HepG2 (cell line): ENCODE results near the gene ZNF605. TPM values are rescaled to one million over a fixed set of nuclear protein-coding genes. Genes with fewer than 3 reads are reported as not detected.

Experiments used
- DNMT3B ChIP-seq: conservative IDR thresholded peaks from 2 replicates; pipeline ENCODE4 v1.6.1; 2016; ENCODE audit warnings: missing biosample characterization, control low read depth
- ELF3 ChIP-seq: IDR thresholded peaks from 2 replicates; pipeline ENCODE4 v1.6.1; 2016; ENCODE audit warnings: missing genetic modification reagents, missing compliant biosample characterization
- ETV6 ChIP-seq: sonication (generic); formaldehyde crosslinking; conservative IDR thresholded peaks from 2 replicates; pipeline ENCODE4 v1.4.0; 2020; ENCODE audit warnings: missing genetic modification reagents
- HES4 ChIP-seq: sonication (generic); formaldehyde crosslinking; IDR thresholded peaks from 2 replicates; pipeline ENCODE4 v1.9.0; 2021; ENCODE audit warnings: mild to moderate bottlenecking, missing genetic modification reagents, borderline replicate concordance
- HOXD1 ChIP-seq: sonication (generic); formaldehyde crosslinking; IDR thresholded peaks from 2 replicates; pipeline ENCODE4 v1.5.0; 2020; ENCODE audit warnings: missing genetic modification reagents
- KLF12 ChIP-seq: sonication (generic); formaldehyde crosslinking; IDR thresholded peaks from 2 replicates; pipeline ENCODE4 v1.4.0; 2020; ENCODE audit warnings: missing genetic modification reagents, borderline replicate concordance
- PTBP1 ChIP-seq: fragments of 200-400 bp; formaldehyde crosslinking; IDR thresholded peaks from 2 replicates; pipeline ENCODE4 v1.6.1; 2018; ENCODE audit warnings: low read length, low read depth; ENCODE audit not compliant: poor library complexity, severe bottlenecking
- SMAD1 ChIP-seq: sonication (generic); formaldehyde crosslinking; IDR thresholded peaks from 2 replicates; pipeline ENCODE4 v1.4.0; 2020; ENCODE audit warnings: missing genetic modification reagents, low read depth, mild to moderate bottlenecking, borderline replicate concordance
- SUZ12 ChIP-seq: fragments of 150-350 bp; IDR thresholded peaks from 2 replicates; pipeline ENCODE4 v1.6.1; 2014; ENCODE audit warnings: low read depth, low read length
- ZFP1 ChIP-seq: IDR thresholded peaks from 2 replicates; pipeline ENCODE4 v1.6.1; 2016
- polyA plus RNA-seq, 8 experiments: library from polyadenylated mRNA; depleted of rRNA in 3 of 8; stranded (reverse) in 7 of 8; unstranded in 1 of 8; fragments of >200 nt; fragmentation: Illumina TruSeq in 4 of 8; extraction: Trizol in 4 of 8; gene quantifications; 2 replicates each; pipeline versions ENCODE4 v1.2.1 to v1.2.3, GENCODE V29; 2011 to 2016; ENCODE audit warnings: low read depth in 4 of 8, missing spikeins in 1 of 8, mixed read lengths in 1 of 8; ENCODE audit not compliant: insufficient read depth in 1 of 8
- total RNA-seq, 5 experiments: library from RNA; depleted of rRNA; stranded (reverse); fragments of >200 nt; fragmentation: Illumina TruSeq; extraction: Trizol; gene quantifications; 2 replicates each; pipeline ENCODE4 v1.2.3, GENCODE V29; 2016; ENCODE audit warnings: low read depth in 1 of 5
- TF ChIP-seq, protein P1 (sequence below): sonication (generic); formaldehyde crosslinking; IDR thresholded peaks from 2 replicates; pipeline ENCODE4 v1.5.0; 2020; ENCODE audit warnings: missing genetic modification reagents
- TF ChIP-seq, protein P2 (sequence below): IDR thresholded peaks from 2 replicates; pipeline ENCODE4 v1.6.1; 2016; ENCODE audit warnings: low read depth, borderline replicate concordance
- TF ChIP-seq, protein P3 (sequence below): IDR thresholded peaks from 2 replicates; pipeline ENCODE4 v1.6.1; 2016; ENCODE audit warnings: missing biosample characterization, missing genetic modification reagents, low read depth
- TF ChIP-seq, protein P4 (sequence below): sonication (generic); formaldehyde crosslinking; IDR thresholded peaks from 2 replicates; pipeline ENCODE4 v1.5.0; 2020; ENCODE audit warnings: mild to moderate bottlenecking, missing genetic modification reagents
- TF ChIP-seq, protein P5 (sequence below): sonication (generic); formaldehyde crosslinking; IDR thresholded peaks from 2 replicates; pipeline ENCODE4 v1.8.1; 2023; ENCODE audit warnings: mild to moderate bottlenecking, missing genetic modification reagents, borderline replicate concordance
- TF ChIP-seq, protein P6 (sequence below): sonication (generic); formaldehyde crosslinking; IDR thresholded peaks from 2 replicates; pipeline ENCODE4 v1.4.0; 2020; ENCODE audit warnings: missing genetic modification reagents

The ZNF605 gene
- total and polyA plus RNA-seq, 2 of the 13 experiments (the other 11 are each of a cell fraction or from before 2014, with no cell fraction given) = 6.7 to 6.8 TPM

DNA sequence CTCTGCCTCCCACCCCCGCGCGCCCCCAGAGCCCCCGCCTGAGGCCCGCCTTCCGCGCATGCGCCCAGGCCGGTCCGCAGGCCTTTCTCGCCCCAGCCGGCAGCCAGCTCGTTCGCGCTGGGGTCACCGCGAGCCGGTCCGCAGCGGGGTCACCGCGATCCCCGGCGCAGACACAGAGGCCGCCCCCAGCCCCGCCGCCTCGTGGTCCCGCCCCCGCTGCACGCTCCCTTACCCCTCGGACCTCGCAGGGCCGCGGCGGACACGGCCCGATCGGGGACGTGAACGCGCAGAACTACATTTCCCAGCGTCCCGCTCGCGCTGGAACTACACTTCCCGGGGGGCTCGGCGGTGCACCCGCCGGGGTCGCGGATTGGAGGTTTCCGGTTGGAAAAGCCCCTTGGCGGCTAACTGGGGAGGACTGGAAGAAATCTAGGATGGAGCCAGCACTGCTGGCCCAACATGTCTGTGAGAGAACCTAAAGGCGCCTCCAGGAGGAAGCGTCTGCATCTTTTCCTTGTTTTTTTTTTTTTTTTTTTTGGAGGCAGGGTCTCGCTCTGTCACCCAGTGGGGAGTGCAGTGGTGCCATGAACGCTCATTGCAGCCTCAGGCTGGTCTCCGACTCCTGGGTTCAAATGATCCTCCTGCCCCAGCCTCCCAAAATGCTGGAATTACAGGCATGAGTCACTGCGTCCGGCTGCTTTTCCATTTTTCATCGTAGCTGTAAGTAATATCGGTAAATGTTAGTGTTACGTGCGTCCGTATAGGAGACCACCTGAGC lies at the start of gene ZNF605 (continued):
- TF ChIP-seq, protein P1, sequence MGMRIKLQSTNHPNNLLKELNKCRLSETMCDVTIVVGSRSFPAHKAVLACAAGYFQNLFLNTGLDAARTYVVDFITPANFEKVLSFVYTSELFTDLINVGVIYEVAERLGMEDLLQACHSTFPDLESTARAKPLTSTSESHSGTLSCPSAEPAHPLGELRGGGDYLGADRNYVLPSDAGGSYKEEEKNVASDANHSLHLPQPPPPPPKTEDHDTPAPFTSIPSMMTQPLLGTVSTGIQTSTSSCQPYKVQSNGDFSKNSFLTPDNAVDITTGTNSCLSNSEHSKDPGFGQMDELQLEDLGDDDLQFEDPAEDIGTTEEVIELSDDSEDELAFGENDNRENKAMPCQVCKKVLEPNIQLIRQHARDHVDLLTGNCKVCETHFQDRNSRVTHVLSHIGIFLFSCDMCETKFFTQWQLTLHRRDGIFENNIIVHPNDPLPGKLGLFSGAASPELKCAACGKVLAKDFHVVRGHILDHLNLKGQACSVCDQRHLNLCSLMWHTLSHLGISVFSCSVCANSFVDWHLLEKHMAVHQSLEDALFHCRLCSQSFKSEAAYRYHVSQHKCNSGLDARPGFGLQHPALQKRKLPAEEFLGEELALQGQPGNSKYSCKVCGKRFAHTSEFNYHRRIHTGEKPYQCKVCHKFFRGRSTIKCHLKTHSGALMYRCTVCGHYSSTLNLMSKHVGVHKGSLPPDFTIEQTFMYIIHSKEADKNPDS (CRISPR knock-in tag) = no peak
- TF ChIP-seq HES4 (CRISPR knock-in tag) = no peak
- no peak for TF ChIP-seq PTBP1
- TF ChIP-seq, protein P2, sequence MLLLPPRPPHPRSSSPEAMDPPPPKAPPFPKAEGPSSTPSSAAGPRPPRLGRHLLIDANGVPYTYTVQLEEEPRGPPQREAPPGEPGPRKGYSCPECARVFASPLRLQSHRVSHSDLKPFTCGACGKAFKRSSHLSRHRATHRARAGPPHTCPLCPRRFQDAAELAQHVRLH = no peak
- TF ChIP-seq HOXD1 (CRISPR knock-in tag) = 0 out of 2 replicates have a peak, but pooled peaks have one; percentile 39
- TF ChIP-seq ZFP1 (CRISPR knock-in tag) = no peak
- TF ChIP-seq, protein P3, sequence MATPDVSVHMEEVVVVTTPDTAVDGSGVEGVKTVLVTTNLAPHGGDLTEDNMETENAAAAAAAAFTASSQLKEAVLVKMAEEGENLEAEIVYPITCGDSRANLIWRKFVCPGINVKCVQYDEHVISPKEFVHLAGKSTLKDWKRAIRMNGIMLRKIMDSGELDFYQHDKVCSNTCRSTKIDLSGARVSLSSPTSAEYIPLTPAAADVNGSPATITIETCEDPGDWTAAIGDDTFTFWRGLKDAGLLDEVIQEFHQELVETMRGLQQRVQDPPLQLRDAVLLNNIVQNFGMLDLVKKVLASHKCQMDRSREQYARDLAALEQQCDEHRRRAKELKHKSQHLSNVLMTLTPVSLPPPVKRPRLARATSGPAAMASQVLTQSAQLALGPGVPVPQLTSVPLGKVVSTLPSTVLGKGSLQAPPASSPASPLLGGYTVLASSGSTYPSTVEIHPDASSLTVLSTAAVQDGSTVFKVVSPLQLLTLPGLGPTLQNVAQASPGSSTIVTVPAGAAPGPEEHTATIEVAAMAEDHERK = peak; percentile 54; the same call in 1 of the 2 replicates
- TF ChIP-seq KLF12 (CRISPR knock-in tag) = no peak
- TF ChIP-seq, protein P4, sequence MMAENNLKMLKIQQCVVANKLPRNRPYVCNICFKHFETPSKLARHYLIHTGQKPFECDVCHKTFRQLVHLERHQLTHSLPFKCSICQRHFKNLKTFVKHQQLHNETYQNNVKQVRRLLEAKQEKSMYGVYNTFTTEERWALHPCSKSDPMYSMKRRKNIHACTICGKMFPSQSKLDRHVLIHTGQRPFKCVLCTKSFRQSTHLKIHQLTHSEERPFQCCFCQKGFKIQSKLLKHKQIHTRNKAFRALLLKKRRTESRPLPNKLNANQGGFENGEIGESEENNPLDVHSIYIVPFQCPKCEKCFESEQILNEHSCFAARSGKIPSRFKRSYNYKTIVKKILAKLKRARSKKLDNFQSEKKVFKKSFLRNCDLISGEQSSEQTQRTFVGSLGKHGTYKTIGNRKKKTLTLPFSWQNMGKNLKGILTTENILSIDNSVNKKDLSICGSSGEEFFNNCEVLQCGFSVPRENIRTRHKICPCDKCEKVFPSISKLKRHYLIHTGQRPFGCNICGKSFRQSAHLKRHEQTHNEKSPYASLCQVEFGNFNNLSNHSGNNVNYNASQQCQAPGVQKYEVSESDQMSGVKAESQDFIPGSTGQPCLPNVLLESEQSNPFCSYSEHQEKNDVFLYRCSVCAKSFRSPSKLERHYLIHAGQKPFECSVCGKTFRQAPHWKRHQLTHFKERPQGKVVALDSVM (CRISPR knock-in tag) = peak; percentile 88
- TF ChIP-seq SMAD1 = peak; percentile 47; the same call in 1 of the 2 replicates
- no peak for TF ChIP-seq DNMT3B
- TF ChIP-seq, protein P5, sequence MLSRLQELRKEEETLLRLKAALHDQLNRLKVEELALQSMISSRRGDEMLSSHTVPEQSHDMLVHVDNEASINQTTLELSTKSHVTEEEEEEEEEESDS = no peak
- peak; percentile 63; the same call in 1 of the 2 replicates for TF ChIP-seq ELF3 (CRISPR knock-in tag)
- TF ChIP-seq, protein P6, sequence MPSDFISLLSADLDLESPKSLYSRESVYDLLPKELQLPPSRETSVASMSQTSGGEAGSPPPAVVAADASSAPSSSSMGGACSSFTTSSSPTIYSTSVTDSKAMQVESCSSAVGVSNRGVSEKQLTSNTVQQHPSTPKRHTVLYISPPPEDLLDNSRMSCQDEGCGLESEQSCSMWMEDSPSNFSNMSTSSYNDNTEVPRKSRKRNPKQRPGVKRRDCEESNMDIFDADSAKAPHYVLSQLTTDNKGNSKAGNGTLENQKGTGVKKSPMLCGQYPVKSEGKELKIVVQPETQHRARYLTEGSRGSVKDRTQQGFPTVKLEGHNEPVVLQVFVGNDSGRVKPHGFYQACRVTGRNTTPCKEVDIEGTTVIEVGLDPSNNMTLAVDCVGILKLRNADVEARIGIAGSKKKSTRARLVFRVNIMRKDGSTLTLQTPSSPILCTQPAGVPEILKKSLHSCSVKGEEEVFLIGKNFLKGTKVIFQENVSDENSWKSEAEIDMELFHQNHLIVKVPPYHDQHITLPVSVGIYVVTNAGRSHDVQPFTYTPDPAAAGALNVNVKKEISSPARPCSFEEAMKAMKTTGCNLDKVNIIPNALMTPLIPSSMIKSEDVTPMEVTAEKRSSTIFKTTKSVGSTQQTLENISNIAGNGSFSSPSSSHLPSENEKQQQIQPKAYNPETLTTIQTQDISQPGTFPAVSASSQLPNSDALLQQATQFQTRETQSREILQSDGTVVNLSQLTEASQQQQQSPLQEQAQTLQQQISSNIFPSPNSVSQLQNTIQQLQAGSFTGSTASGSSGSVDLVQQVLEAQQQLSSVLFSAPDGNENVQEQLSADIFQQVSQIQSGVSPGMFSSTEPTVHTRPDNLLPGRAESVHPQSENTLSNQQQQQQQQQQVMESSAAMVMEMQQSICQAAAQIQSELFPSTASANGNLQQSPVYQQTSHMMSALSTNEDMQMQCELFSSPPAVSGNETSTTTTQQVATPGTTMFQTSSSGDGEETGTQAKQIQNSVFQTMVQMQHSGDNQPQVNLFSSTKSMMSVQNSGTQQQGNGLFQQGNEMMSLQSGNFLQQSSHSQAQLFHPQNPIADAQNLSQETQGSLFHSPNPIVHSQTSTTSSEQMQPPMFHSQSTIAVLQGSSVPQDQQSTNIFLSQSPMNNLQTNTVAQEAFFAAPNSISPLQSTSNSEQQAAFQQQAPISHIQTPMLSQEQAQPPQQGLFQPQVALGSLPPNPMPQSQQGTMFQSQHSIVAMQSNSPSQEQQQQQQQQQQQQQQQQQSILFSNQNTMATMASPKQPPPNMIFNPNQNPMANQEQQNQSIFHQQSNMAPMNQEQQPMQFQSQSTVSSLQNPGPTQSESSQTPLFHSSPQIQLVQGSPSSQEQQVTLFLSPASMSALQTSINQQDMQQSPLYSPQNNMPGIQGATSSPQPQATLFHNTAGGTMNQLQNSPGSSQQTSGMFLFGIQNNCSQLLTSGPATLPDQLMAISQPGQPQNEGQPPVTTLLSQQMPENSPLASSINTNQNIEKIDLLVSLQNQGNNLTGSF (CRISPR knock-in tag) = no peak
- TF ChIP-seq SUZ12 = peak; percentile 91
- no peak for TF ChIP-seq ETV6
